Measurements from ENCODE around the gene UGT1A6.

GRCh38 chr2:233673896-233674295, 18.8 kb upstream of the UGT1A6 start:
- TF ChIP-seq CTCF (IDR thresholded peaks at IDR 0.05; ENCODE audit: low read length): no peak
- no peak for TF ChIP-seq EZH2 (IDR thresholded peaks at IDR 0.05; ENCODE audit: borderline replicate concordance, low read length)
